ENCODE results near the gene IMP3.
"Not testable (repeated sequence)": the region's sequence is repeated elsewhere in the genome, so short reads cannot be mapped to it uniquely, and the experiment has no call there.

IMP3 gene

GRCh38 chr15:75684648-75685047 lies 44.6 kb upstream of the IMP3 start:
- H3K4me3 ChIP-seq (ENCODE audit: low read length) = no peak overlapping the region
- no peak for TF ChIP-seq CTCF (IDR thresholded peaks at IDR 0.05; ENCODE audit: insufficient read depth, low read depth, low read length, missing control alignments)
- no peak for DNase-seq (ENCODE audit: low read depth)

GRCh38 chr15:75683646-75684312 lies 43.8 kb upstream of the IMP3 start:
- DNase-seq (ENCODE audit: low read depth) = peak; percentile 38
- H3K4me3 ChIP-seq (ENCODE audit: low read length) = not testable (repeated sequence)
- peak; percentile 69 for TF ChIP-seq CTCF (IDR thresholded peaks at IDR 0.05; ENCODE audit: insufficient read depth, low read depth, low read length, missing control alignments)

- no peak overlapping the region for H3K4me3 ChIP-seq (ENCODE audit: low read length)
- no peak for TF ChIP-seq CTCF (IDR thresholded peaks at IDR 0.05; ENCODE audit: insufficient read depth, low read depth, low read length, missing control alignments)
- no peak for DNase-seq (ENCODE audit: low read depth)
Observed at GRCh38 chr15:75682181-75683135, 42.4 kb upstream of the IMP3 start.

- DNase-seq (ENCODE audit: low read depth) = no peak
- no peak for TF ChIP-seq CTCF (IDR thresholded peaks at IDR 0.05; ENCODE audit: insufficient read depth, low read depth, low read length, missing control alignments)
- H3K4me3 ChIP-seq (ENCODE audit: low read length) = no peak overlapping the region
Observed at GRCh38 chr15:75680007-75680789, 40.2 kb upstream of the IMP3 start.

GRCh38 chr15:75678324-75678690 lies 38.3 kb upstream of the IMP3 start:
- H3K4me3 ChIP-seq (ENCODE audit: low read length); DNase-seq (ENCODE audit: low read depth): not testable (repeated sequence)

GRCh38 chr15:75677465-75678323 lies 37.7 kb upstream of the IMP3 start:
- no peak for TF ChIP-seq CTCF (IDR thresholded peaks at IDR 0.05; ENCODE audit: insufficient read depth, low read depth, low read length, missing control alignments)
- DNase-seq (ENCODE audit: low read depth) = no peak
- H3K4me3 ChIP-seq (ENCODE audit: low read length) = no peak overlapping the region

All from epithelial cell of esophagus (primary cell).